GM12878 (cell line): ENCODE measurements around the gene DOCK9. TPM values are rescaled to one million over a fixed set of nuclear protein-coding genes. Genes with fewer than 3 reads are reported as not detected.

ENCODE experiments used
- ATAC-seq: fragments of 200-7000 bp; cut with Tn5 transposase; 3 replicates; pipeline ENCODE4 v1.9.1; 2020; ENCODE audit warnings: mild to moderate bottlenecking, moderate library complexity
- BruUV-seq: library from RNA; stranded (reverse); fragments of 400-500 nt; replicated peaks from 2 replicates; lab custom pipeline; 2021; lab: Mats Ljungman, UMichigan
- CTCF ChIA-PET: fragments of 300-600 bp; sonication (Branson Sonifier 250); formaldehyde crosslinking; extraction: SDS; loops from one replicate; lab custom pipeline; 2021; ENCODE audit warnings: inconsistent platforms; lab: Yijun Ruan, JAX
- POLR2A ChIA-PET: fragments of 350-600 bp; formaldehyde crosslinking; extraction: SDS; loops from one replicate; lab custom pipeline; 2021; ENCODE audit warnings: inconsistent platforms; lab: Charles Lee
- RAD21 ChIA-PET: fragments of 300-600 bp; sonication (Branson Sonifier 250); formaldehyde crosslinking; loops from one replicate; lab custom pipeline; 2023; ENCODE audit warnings: antibody characterized with exemption; ENCODE audit not compliant: unreplicated experiment; lab: Charles Lee
- SMC1A ChIA-PET: fragments of 300-600 bp; sonication (Branson Sonifier 250); formaldehyde crosslinking; loops from one replicate; lab custom pipeline; 2023; ENCODE audit not compliant: unreplicated experiment, uncharacterized antibody; lab: Charles Lee
- DNase-seq: peaks from one replicate; pipeline ENCODE4 v3.0.0-alpha.2; 2011; ENCODE audit warnings: low read depth, low spot score
- FAIRE-seq: peaks from 3 replicates; lab custom pipeline; 2011; peaks lifted over from hg19 to GRCh38; lab: Jason Lieb, UNC
- H2AFZ ChIP-seq: 2 replicates; pipeline ENCODE4 v1.6.0; 2011; ENCODE audit warnings: low read depth, low read length, control low read depth; ENCODE audit not compliant: control insufficient read depth
- H3K27ac ChIP-seq: 2 replicates; pipeline ENCODE4 v1.5.1; 2011; ENCODE audit warnings: control low read depth; ENCODE audit not compliant: control insufficient read depth, insufficient read depth
- H3K27me3 ChIP-seq, 2 experiments: replicated peaks in 1 of 2; 2 replicates each; pipeline versions ENCODE4 v1.6.0 to v1.6.1; 2011; ENCODE audit warnings: low read length in 1 of 2; ENCODE audit not compliant: control insufficient read depth in 2 of 2, insufficient read depth in 2 of 2
- H3K36me3 ChIP-seq, 2 experiments: 2 replicates each; pipeline ENCODE4 v1.5.1; 2011; ENCODE audit warnings: low read length in 1 of 2; ENCODE audit not compliant: control insufficient read depth in 2 of 2, insufficient read depth in 2 of 2
- H3K4me1 ChIP-seq: 2 replicates; pipeline ENCODE4 v1.6.1; 2011; ENCODE audit warnings: mild to moderate bottlenecking, low read length, moderate library complexity, mixed read lengths; ENCODE audit not compliant: control insufficient read depth, insufficient read depth
- H3K4me2 ChIP-seq: 2 replicates; pipeline ENCODE4 v1.6.0; 2011; ENCODE audit warnings: control low read depth; ENCODE audit not compliant: control insufficient read depth, insufficient read depth
- H3K4me3 ChIP-seq: fragments of 200-600 bp; sonication (generic); 2 replicates; pipeline ENCODE4 v1.5.1; 2016
- H3K79me2 ChIP-seq: 2 replicates; pipeline ENCODE4 v1.6.0; 2011; ENCODE audit warnings: low read length; ENCODE audit not compliant: control insufficient read depth, insufficient read depth
- H3K9ac ChIP-seq: 2 replicates; pipeline ENCODE4 v1.8.0; 2011; ENCODE audit warnings: low read length, control low read depth, mixed read lengths; ENCODE audit not compliant: control insufficient read depth, insufficient read depth
- H3K9me3 ChIP-seq: replicated peaks from 3 replicates; pipeline ENCODE4 v1.5.1; 2011; ENCODE audit warnings: mild to moderate bottlenecking, low read length; ENCODE audit not compliant: control insufficient read depth, insufficient read depth
- H4K20me1 ChIP-seq: 2 replicates; pipeline ENCODE4 v1.6.0; 2011; ENCODE audit not compliant: control insufficient read depth, insufficient read depth
- JUND ChIP-seq: IDR thresholded peaks from 2 replicates; pipeline ENCODE4 v1.6.1; 2012; ENCODE audit warnings: low read depth, mild to moderate bottlenecking, low read length, improper control_type of control experiment, moderate library complexity
- MEF2A ChIP-seq: IDR thresholded peaks from 2 replicates; pipeline ENCODE4 v1.6.1; 2011; ENCODE audit warnings: low read depth, mild to moderate bottlenecking, low read length, moderate library complexity; ENCODE audit not compliant: insufficient read depth
- NFIC ChIP-seq: IDR thresholded peaks from 2 replicates; pipeline ENCODE4 v1.6.1; 2012; ENCODE audit warnings: low read depth, mild to moderate bottlenecking, inconsistent platforms, low read length, moderate library complexity
- NFYB ChIP-seq: IDR thresholded peaks from 2 replicates; pipeline ENCODE4 v1.6.1; 2011; ENCODE audit warnings: low read depth, mild to moderate bottlenecking, low read length, improper control_type of control experiment, moderate library complexity; ENCODE audit not compliant: insufficient read depth
- POU2F2 ChIP-seq: IDR thresholded peaks from 3 replicates; pipeline ENCODE4 v1.6.1; 2011; ENCODE audit warnings: low read depth, mild to moderate bottlenecking, low read length, borderline replicate concordance
- RBBP5 ChIP-seq: fragments of 200-600 bp; sonication (generic); conservative IDR thresholded peaks from 2 replicates; pipeline ENCODE4 v1.6.1; 2016
- RUNX3 ChIP-seq: IDR thresholded peaks from 2 replicates; pipeline ENCODE4 v1.6.1; 2012; ENCODE audit warnings: low read length, inconsistent platforms
- SIN3A ChIP-seq: IDR thresholded peaks from 2 replicates; pipeline ENCODE4 v1.6.1; 2012; ENCODE audit warnings: low read depth, low read length, improper control_type of control experiment
- STAT1 ChIP-seq: fragments of 450-650 bp; conservative IDR thresholded peaks from 2 replicates; pipeline ENCODE4 v1.6.1; 2014; ENCODE audit warnings: antibody characterized with exemption, mild to moderate bottlenecking
- WGBS: methylation state at CpG from one replicate; pipeline ENCODE4 v1.1.6; 2016; ENCODE audit warnings: low lambda C conversion rate; ENCODE audit not compliant: insufficient replicate concordance, insufficient coverage; ENCODE audit errors: missing lambda C conversion rate; 5-methylcytosine and 5-hydroxymethylcytosine counted together
- in situ Hi-C: fragments of 300-500 bp; cut with MboI; formaldehyde crosslinking; loops from 9 replicates; pipeline ENCODE4 v1.14.3; 2018; ENCODE audit warnings: mixed read lengths
- intact Hi-C: fragments of 100-400 bp; cut with micrococcal nuclease; formaldehyde crosslinking; loops from one replicate; pipeline ENCODE4 v1.14.2; 2022; ENCODE audit not compliant: unreplicated experiment
- polyA plus RNA-seq, 11 experiments: library from polyadenylated mRNA; depleted of rRNA in 4 of 11; unstranded in 6 of 11; stranded (reverse) in 5 of 11; fragments of >200 nt; fragmentation: Nextera tagmentation in 4 of 11; fragmentation: Illumina TruSeq in 1 of 11; extraction: Ambion mirVana in 4 of 11; extraction: Trizol in 1 of 11; gene quantifications; 1 replicate in 1 of 11; 2 replicates in 10 of 11; pipeline versions ENCODE4 v1.2.1 to v1.2.3, GENCODE V29; 2011 to 2016; ENCODE audit warnings: inconsistent platforms in 2 of 11, missing spikeins in 2 of 11, low read depth in 1 of 11
- total RNA-seq, 4 experiments: library from RNA; depleted of rRNA in 3 of 4; stranded (reverse); fragments of >200 nt in 3 of 4; fragmentation: Illumina TruSeq in 1 of 4; extraction: Trizol in 1 of 4; gene quantifications; 2 replicates each; pipeline versions ENCODE4 v1.2.1 to v1.2.3, GENCODE V29; 2013 to 2021
- TF ChIP-seq, protein P1 (sequence below): fragments of 450-650 bp; IDR thresholded peaks from 2 replicates; pipeline ENCODE4 v1.6.1; 2017; ENCODE audit warnings: low read depth, mild to moderate bottlenecking, moderate library complexity

DOCK9 gene
- total and polyA plus RNA-seq, 10 of the 15 experiments (the other 5 are each of a cell fraction or from before 2014, with no cell fraction given): 0.09 to 2.9 (median 0.74) TPM

DNA sequence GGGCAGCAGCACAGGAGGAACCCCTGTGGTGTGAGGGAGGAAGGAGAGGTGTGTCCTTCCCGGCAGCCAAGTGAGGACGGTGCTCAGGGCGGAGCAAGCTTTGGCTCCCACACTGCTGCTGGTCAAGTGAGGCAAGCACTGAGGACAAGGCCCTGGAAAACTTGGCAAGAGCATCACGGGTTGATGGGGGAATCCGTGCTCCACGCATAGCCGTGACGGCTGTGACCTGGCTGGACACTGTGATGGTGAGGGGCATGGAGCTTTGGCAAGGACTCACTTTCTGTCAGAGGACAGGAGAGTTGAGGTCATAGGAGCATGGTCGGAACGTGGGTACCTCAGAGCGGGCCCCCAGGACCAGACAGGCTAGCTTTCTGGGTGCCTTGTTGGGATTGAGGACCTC lies 196.4 kb downstream of the DOCK9 start:
- POLR2A ChIA-PET: no interaction called here
- DNase-seq: no peak
- CTCF ChIA-PET: no interaction called here
- Histone ChIP-seq H3K4me1 (no peaks in the 10 kb centered on the region), H2AFZ (no peak overlapping the region), H3K9me3 (no peaks in the 10 kb centered on the region), H3K79me2 (no peaks in the 10 kb centered on the region), H3K27ac (no peak overlapping the region), H4K20me1 (no peaks in the 10 kb centered on the region), H3K36me3 (no peaks in the 10 kb centered on the region), H3K27me3 (no peaks in the 10 kb centered on the region), H3K4me3 (no peak overlapping the region), H3K4me2 (no peak overlapping the region), H3K9ac (no peak overlapping the region)
- no peak for ATAC-seq
- intact Hi-C loops (no loop called here), in situ Hi-C loops (no loop called here)
- RAD21 ChIA-PET: no interaction called here
- BruUV-seq: no TSS peak
- FAIRE-seq: no peak
- 43% methylated on average over 11 of the region's 11 CpGs for WGBS
- TF ChIP-seq, protein P1, sequence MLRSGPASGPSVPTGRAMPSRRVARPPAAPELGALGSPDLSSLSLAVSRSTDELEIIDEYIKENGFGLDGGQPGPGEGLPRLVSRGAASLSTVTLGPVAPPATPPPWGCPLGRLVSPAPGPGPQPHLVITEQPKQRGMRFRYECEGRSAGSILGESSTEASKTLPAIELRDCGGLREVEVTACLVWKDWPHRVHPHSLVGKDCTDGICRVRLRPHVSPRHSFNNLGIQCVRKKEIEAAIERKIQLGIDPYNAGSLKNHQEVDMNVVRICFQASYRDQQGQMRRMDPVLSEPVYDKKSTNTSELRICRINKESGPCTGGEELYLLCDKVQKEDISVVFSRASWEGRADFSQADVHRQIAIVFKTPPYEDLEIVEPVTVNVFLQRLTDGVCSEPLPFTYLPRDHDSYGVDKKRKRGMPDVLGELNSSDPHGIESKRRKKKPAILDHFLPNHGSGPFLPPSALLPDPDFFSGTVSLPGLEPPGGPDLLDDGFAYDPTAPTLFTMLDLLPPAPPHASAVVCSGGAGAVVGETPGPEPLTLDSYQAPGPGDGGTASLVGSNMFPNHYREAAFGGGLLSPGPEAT: no peak
- no peak for TF ChIP-seq MEF2A
- no peak for TF ChIP-seq RBBP5
- no peak for TF ChIP-seq NFIC
- no peak for TF ChIP-seq POU2F2
- no peak for TF ChIP-seq NFYB
- TF ChIP-seq STAT1: no peak
- TF ChIP-seq JUND: no peak
- TF ChIP-seq RUNX3: no peak
- no peak for TF ChIP-seq SIN3A
- TF ChIP-seq, all 136 proteins: peak for 0
- SMC1A ChIA-PET: no interaction called here
